Mononuclear cell (primary cell): Measurements from ENCODE around the gene APOBEC3F. TPM values are rescaled to one million over a fixed set of nuclear protein-coding genes. Genes with fewer than 3 reads are reported as not detected.
"Not testable (repeated sequence)": the region's sequence is repeated elsewhere in the genome, so short reads cannot be mapped to it uniquely, and the experiment has no call there.

Experiments
- H3K27me3 ChIP-seq: 2 replicates; pipeline ENCODE4 v1.6.0; 2011; ENCODE audit warnings: low read length, control low read depth; ENCODE audit not compliant: insufficient read depth
- H3K4me1 ChIP-seq: 2 replicates; pipeline ENCODE4 v1.5.1; 2011; ENCODE audit warnings: mild to moderate bottlenecking, low read length, control low read depth; ENCODE audit not compliant: insufficient read depth
- H3K4me3 ChIP-seq: 2 replicates; pipeline ENCODE4 v1.5.1; 2011; ENCODE audit warnings: mild to moderate bottlenecking, low read length, moderate library complexity
- H3K9me3 ChIP-seq: 2 replicates; pipeline ENCODE4 v1.5.1; 2011; ENCODE audit warnings: low read depth, mild to moderate bottlenecking, control low read depth, low read length
- total RNA-seq: library from RNA; depleted of rRNA; stranded (reverse); fragments of >200 nt; gene quantifications from one replicate; pipeline ENCODE4 v1.2.3, GENCODE V29; 2012

The APOBEC3F gene
- 0.94 TPM for total RNA-seq

DNA sequence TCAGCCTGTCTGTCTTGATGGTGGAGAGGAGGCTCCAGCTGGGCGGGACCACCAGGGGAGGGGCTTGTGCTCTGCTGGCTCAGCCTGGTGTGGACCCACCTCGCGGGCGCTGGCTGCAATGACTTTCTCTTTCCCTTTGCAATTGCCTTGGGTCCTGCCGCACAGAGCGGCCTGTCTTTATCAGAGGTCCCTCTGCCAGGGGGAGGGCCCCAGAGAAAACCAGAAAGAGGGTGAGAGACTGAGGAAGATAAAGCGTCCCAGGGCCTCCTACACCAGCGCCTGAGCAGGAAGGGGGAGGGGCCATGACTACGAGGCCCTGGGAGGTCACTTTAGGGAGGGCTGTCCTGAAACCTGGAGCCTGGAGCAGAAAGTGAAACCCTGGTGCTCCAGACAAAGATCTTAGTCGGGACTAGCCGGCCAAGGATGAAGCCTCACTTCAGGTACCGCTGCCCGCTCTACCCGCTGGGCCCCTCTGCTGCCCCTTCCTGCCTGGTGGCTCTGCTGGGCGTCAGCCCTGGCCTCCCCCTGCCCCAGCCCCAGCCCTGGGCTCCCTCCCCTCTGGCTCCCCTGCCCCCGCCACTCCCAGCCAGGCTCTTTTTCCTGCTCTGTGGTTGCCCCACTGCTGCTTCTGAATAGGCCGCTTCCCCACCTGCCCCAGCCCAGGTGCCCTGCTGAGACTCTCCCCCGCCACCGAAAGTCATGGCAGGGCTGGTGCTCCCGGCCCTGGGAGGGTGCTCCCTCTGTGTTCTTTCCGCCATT, at the start of gene APOBEC3F:
Gene APOBEC3F (plus strand): TSS at position 327 of the 759 bp plus-strand sequence. CDS start 97 bp downstream, at position 424.
- Histone ChIP-seq H3K4me1 (peaks cover 22% of the 10 kb centered on the region), H3K4me3 (peak within 1 kb of the TSS; percentile 57)
- not testable (repeated sequence) for H3K9me3 ChIP-seq, H3K27me3 ChIP-seq

DNA sequence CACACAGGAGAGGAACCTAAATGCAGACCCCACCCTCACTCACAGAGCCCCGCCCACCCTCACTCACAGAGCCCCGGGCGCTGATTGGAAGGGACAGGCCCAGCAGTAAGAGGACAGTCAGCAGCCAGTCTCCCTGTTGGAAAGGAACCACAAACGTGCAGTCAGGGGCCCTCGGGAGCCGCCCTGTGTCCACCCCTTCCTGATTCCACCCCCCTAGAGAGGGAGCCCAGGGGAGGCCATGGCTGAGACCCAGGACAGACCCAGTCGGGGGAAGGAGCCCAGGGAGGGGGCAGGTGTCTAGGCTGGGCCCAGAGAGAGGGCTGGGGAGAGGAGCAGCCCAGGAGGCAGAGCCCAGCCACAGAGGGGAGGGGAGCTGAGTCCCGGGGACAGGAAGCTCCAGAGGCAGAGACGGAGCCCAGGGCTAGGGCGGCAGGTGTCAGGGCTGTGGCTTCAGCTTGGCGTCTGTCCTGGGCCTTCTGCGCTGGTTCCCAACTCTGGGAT, 47.7 kb upstream of the APOBEC3F start:
- not testable (repeated sequence) for H3K4me3 ChIP-seq, H3K27me3 ChIP-seq, H3K9me3 ChIP-seq
- H3K4me1 ChIP-seq = peaks cover 13% of the 10 kb centered on the region

GRCh38 chr22:38996105-38996504, 44.6 kb upstream of the APOBEC3F start:
- Histone ChIP-seq H3K4me1 (no peaks in the 10 kb centered on the region), H3K9me3 (no peaks in the 10 kb centered on the region), H3K4me3 (no peak overlapping the region), H3K27me3 (no peaks in the 10 kb centered on the region)

GRCh38 chr22:38997518-38997917, 43.1 kb upstream of the APOBEC3F start:
- Histone ChIP-seq H3K9me3 (no peaks in the 10 kb centered on the region), H3K4me1 (peaks cover 3% of the 10 kb centered on the region), H3K4me3 (no peak overlapping the region), H3K27me3 (no peaks in the 10 kb centered on the region)

DNA sequence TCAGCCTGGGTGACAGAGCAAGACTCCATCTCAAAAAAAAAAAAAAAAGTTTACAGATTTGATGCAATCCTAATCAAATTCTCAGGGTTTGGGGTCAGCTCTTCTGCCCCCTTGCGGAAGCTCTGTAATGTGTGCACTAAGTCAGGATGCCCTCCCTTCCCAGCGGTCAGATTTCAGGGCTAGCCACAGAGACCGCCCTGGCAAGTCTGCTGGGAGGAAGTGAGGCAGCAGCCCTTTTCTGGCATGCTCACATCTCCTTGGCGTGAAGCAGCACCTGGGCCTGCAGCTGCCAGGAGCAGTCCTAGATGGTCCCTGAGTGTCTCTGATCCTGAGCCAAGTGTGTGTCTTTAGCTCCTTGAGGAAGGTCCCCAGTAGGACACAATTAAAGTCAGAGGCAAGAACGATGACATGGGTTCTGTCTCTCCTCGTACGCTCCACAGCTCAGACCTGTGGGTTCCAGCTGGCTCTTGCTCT, 37.5 kb upstream of the APOBEC3F start:
- H3K27me3 ChIP-seq = no peaks in the 10 kb centered on the region
- H3K4me3 ChIP-seq = no peak overlapping the region
- no peaks in the 10 kb centered on the region for H3K9me3 ChIP-seq
- H3K4me1 ChIP-seq = peaks cover 19% of the 10 kb centered on the region

- Histone ChIP-seq H3K4me3 (no peak overlapping the region), H3K9me3 (no peaks in the 10 kb centered on the region), H3K4me1 (peaks cover 24% of the 10 kb centered on the region), H3K27me3 (no peaks in the 10 kb centered on the region)
Observed at GRCh38 chr22:39007177-39007576, 33.5 kb upstream of the APOBEC3F start.

DNA sequence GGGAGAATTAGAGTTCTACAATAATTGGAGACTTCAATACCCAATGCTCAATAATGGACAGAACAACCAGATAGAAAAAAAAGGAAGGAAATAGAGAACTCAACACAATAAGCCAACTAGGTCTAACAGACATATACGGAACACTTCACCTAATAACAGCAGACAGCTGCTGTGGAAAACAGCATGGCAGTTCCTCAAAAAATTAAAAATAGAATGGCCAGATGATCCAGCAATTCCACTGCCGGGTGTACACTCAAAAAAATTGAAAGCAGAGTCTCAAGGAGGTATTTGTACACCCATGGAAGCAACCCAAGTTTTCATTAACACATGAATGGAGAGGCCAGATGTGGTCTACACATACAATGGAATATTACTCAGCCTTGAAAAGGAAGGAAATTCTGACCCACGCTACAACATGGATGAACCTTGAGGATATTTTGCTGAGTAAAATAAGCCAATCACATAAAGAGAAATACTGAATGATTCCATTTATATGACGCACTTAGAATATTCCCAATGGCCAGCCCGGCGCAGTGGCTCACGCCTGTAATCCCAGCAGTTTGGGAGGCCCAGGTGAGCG, 32.3 kb upstream of the APOBEC3F start:
- not testable (repeated sequence) for H3K27me3 ChIP-seq, H3K9me3 ChIP-seq, H3K4me3 ChIP-seq
- H3K4me1 ChIP-seq = peaks cover 18% of the 10 kb centered on the region

DNA sequence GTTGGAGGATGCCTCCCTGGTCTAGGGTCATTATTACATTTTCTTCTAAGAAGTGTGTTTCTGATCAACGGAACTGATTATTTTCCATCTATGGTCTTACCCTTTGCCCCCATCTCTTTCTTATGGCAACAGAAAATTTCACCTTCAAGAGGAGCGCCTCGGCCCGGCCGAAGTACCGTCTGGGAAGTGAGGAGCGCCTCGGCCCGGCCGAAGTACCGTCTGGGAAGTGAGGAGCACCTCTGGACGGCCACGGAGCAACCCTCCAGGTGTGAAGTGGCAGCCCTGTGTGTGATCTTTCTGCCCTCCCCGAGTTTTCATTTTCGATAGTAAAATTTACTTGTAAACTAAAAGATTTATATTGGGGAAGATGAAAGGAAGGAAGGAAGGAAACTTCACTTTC, 29.7 kb upstream of the APOBEC3F start:
- no peaks in the 10 kb centered on the region for H3K27me3 ChIP-seq
- peaks cover 35% of the 10 kb centered on the region for H3K4me1 ChIP-seq
- H3K9me3 ChIP-seq = no peaks in the 10 kb centered on the region
- H3K4me3 ChIP-seq = no peak overlapping the region

DNA sequence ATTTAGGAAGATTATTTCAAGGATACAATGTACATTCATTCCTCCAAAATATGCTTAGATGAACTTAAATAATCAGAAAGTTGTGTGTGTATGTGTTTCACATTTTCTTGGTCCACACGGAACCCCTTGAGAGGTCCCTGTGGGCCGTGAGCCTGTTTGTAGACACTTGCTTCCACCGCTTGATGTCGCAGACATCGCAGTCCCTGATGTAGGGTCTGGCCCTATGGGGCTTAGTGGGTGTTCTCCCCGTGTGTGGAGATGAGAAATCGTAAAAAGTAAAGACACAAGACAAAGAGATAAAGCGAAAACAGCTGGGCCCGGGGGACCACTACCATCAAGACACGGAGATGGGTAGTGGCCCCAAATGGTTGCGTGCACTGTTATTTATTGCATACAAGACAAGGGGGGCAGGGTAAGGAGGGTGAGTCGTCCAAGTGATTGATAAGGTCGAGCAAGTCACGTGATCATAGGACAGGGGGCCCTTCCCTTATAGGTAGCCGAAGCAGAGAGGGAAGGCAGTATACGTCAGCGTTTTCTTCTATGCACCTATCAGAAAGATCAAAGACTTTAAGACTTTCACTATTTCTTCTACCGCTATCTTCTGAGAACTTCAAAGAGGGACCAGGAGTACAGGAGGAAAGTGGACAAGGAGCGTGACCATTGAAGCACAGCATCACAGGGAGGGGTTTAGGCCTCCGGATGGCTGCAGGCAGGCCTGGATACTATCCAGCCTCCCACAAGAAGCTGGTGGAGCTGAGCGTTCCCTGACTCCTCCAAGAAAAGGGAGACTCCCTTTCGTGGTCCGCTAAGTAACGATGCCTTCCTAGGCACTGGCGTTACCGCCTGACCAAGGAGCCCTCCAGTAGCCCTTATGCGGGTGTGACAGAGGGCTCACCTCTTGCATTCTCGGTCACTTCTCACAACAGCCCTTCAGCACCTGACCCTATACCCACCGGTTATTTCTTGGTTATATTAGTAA, 27.8 kb upstream of the APOBEC3F start:
- no peak overlapping the region for H3K4me3 ChIP-seq
- no peaks in the 10 kb centered on the region for H3K9me3 ChIP-seq

DNA sequence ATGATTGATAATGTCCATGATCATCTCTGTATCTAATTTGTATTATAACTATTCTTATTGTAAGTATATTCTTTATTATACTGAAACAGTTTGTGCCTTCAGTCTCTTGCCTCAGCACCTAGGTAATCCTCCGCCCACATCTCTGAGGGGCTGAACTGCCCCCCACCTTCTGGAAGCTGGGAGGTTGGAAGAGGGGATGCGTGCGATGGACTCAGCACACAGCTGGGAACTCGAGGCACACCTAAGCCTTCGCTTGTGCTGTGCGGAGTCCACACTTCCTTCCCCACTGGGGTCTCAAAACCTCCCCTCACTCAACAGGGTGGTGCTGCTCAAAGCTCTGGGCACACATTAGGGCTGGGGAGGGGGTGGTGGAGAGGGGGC, 27.1 kb upstream of the APOBEC3F start:
- H3K27me3 ChIP-seq, H3K9me3 ChIP-seq: not testable (repeated sequence)
- Histone ChIP-seq H3K4me1 (peaks cover 26% of the 10 kb centered on the region), H3K4me3 (peak overlapping the region; percentile 56)

More for the DNA sequence above, 27.8 kb upstream of the APOBEC3F start:
- no peaks in the 10 kb centered on the region for H3K27me3 ChIP-seq
- H3K4me1 ChIP-seq = peaks cover 34% of the 10 kb centered on the region

GRCh38 chr22:39013942-39014722, 26.5 kb upstream of the APOBEC3F start, which contains the start of gene APOBEC3C:
Gene APOBEC3C, plus strand, starts transcription at chr22:39014257. Its CDS starts 106 bp downstream, at chr22:39014363.
- H3K4me3 ChIP-seq = peak within 1 kb of the TSS; percentile 56
- no peaks in the 10 kb centered on the region for H3K27me3 ChIP-seq
- peaks cover 25% of the 10 kb centered on the region for H3K4me1 ChIP-seq
- no peaks in the 10 kb centered on the region for H3K9me3 ChIP-seq

DNA sequence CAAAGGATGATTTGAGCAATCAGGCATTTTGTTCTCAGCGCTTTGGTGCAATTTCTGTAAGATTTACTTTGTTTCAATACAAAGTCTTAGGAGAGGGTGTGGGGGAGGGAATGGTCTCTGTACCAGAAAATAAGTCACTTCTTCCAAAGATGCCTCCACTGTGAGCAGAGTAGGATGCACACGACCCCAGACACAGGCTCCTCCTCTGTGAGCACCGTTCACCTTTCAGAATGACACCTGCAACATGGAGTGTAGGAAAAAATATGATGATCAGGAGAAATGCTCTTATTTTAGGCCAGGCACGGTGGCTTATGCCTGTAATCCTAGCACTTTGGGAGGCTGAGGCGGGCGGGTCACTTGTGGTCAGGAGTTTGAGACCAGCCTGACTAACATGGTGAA, 25.9 kb upstream of the APOBEC3F start:
- Histone ChIP-seq H3K4me3 (peak overlapping the region; percentile 56), H3K4me1 (peaks cover 25% of the 10 kb centered on the region)
- H3K27me3 ChIP-seq, H3K9me3 ChIP-seq: not testable (repeated sequence)

GRCh38 chr22:39016592-39016991, 24.1 kb upstream of the APOBEC3F start:
- H3K27me3 ChIP-seq = no peaks in the 10 kb centered on the region
- H3K4me3 ChIP-seq = no peak overlapping the region
- H3K4me1 ChIP-seq = peaks cover 38% of the 10 kb centered on the region
- H3K9me3 ChIP-seq = no peaks in the 10 kb centered on the region
